Activated CD8-positive, alpha-beta memory T cell treated with anti-CD3 and anti-CD28 coated beads for 4 hours (primary cell): ENCODE results near the gene TUBA4B.

Experiments used
- DNase-seq, 2 donors: peaks; one replicate each; pipeline ENCODE4 v3.0.0-alpha.2; 2020; ENCODE audit warnings: low read depth in 2 of 2

The TUBA4B gene

GRCh38 chr2:219252900-219253752 is at the start of gene TUBA4B:
TSS of gene TUBA4B (plus strand) at chr2:219253243. CDS start at chr2:219253408, 165 bp downstream.
- no peak for DNase-seq

DNA sequence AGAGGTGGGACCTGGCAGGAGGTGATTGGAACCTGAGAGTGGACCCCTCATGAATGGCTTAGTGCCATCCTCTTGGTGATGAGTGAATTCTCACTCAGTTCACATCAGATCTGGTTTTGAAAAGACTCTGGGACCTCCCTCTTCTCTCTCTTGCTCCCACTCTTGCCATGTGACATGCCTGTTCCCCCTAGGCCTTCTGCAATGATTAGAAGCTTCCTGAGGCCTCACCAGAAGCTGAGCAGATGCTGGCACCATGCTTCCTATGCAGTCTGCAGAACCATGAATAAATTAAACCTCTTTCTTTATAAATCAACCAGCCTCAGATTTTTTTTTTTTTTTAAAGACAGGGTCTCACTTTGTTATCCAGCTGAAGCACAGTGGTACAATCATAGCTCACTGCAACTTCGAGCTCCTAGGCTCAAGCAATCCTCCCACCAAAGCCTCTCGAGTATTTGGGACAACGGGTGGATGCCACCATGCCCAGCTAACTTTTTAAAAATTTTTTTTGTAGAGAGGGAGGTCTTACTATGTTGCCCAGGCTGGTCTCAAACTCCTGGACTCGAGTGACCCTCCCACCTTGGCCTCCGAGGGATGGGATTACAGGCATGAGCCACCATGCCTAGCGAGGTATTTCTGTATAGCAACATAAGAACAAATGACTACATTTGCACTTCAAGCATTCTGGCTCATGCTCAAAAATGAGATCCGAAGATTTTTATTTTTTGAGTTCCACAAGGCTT is 48.4 kb upstream of the TUBA4B start:
- no peak for DNase-seq

GRCh38 chr2:219205165-219205538 is 47.9 kb upstream of the TUBA4B start:
- DNase-seq = no peak

DNA sequence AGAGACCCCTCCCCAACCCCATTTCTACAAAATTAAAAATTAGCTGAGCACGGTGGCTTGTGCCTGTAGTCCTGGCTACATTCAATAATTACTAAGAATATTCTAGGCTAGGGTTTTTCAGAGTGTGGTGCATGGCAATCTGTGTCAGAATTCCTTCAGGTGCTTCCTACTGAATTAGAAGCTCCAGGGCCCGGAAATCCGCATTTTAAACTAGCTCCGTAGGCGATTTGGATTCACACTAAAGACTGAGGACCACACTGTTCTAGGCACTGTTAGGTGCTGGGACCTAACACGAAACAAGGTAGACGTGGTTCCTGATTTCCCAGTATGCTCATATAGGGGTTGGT is 47.1 kb upstream of the TUBA4B start:
- no peak for DNase-seq

DNA sequence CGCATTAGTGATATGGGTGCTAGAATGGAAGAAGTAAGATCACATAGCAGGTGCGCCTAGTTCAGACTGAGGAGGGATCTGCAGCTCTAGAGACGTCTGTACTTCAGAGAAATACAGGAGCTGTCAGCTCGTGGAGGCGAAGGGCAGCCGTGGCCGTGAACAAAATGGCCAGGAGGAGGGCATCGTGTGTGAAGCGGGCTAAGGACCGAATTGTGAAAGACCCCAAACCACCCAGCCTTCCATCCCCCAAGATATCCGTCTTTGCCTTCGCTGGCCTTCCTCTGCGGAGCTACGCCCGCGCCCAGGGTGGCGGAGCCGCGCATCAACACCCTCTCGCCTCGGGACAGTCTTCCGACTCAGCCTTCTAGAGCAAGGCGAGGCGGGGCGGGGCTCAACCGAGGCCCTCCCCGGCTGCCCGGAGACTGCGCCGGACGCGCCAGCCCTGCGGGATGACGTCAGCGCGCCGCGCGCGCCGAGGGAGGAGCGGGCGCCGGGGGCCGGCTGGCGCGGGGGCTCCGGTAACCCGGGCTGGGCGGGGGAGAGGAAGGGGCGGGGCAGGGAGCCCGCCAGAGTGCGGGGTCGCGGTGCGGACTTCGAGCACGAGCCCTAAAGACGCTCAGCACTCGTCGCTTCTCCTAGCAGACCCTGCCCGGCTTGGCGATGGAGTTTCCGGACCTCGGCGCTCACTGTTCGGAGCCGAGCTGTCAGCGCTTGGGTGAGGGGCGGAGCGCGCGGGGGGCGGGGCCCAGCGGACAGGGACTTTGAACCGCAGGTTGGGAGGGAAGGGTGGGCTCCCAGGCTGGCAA is 46.5 kb upstream of the TUBA4B start, which contains the start of gene ZFAND2B:
TSS of gene ZFAND2B (plus strand) at position 455 of the 806 bp plus-strand sequence. CDS start at position 661, 206 bp downstream.
- peak; percentile 86 to 88 for DNase-seq

DNA sequence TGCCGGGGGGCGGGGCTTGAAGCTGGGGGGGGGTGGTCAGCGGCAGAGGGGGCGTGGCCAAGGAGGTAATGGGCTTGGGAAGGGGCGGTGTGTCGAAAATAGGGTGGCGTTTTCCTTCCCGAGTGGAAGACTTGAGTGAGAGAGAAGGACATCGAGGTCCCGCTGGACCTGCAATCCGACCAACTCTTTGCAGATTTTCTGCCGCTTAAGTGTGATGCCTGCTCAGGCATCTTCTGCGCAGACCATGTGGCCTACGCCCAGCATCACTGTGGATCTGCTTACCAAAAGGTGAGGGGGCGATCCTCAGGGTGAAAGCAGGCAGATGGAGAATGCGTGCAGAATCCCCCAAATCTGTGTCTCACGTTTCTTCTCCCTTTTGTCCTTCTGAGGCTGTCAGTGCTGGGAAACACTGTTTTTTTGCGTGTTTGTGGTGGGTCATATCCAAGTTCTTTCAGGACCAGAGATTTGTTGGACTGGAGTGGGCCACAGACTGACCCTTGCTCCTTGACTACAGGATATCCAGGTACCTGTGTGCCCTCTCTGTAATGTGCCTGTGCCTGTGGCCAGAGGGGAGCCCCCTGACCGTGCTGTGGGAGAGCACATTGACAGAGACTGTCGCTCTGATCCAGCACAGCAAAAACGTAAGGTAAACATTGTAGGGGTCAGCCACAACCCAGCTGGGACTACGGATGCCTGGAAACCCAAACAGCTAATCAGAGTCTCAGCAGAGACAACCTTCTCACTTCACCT is 45.7 kb upstream of the TUBA4B start:
- DNase-seq = no peak

- DNase-seq = no peak
Observed at GRCh38 chr2:219207884-219208740, 44.9 kb upstream of the TUBA4B start.

- no peak for DNase-seq
Observed at GRCh38 chr2:219209236-219210195, 43.5 kb upstream of the TUBA4B start.

DNA sequence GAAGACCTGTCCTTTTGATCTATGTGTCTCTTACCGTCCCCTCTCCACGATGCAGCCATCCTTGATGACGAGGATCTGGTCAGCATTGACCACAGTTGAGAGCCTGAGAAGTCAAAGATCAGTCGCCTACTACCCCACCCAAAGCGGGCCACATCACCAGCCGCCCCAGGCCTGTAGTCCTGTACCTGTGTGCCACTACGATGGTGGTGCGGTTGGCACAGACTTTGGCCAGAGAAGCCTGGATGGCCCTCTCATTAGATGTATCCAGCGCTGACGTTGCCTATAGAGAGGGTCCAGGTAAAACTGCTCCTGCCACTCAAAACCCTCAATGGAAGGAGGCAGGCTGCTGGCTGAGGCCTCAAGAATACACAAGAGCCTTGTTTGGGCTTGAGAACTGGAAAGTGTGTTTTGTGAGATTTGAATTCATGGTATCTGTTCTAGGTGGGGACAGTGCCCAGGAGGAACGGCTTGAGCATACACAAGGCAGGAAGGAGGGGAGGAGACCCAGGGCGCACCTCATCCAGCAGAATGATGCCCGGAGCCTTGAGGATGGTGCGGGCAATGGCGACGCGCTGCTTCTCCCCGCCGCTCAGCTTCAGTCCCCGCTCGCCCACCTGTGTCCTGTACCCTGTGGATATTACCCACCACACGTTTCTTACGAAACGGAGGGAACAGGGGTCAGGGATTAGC is 42.7 kb upstream of the TUBA4B start:
- DNase-seq = no peak

GRCh38 chr2:219210886-219211362 is 42.1 kb upstream of the TUBA4B start:
- no peak for DNase-seq

GRCh38 chr2:219213026-219213415 is 40.0 kb upstream of the TUBA4B start:
- DNase-seq = no peak

DNA sequence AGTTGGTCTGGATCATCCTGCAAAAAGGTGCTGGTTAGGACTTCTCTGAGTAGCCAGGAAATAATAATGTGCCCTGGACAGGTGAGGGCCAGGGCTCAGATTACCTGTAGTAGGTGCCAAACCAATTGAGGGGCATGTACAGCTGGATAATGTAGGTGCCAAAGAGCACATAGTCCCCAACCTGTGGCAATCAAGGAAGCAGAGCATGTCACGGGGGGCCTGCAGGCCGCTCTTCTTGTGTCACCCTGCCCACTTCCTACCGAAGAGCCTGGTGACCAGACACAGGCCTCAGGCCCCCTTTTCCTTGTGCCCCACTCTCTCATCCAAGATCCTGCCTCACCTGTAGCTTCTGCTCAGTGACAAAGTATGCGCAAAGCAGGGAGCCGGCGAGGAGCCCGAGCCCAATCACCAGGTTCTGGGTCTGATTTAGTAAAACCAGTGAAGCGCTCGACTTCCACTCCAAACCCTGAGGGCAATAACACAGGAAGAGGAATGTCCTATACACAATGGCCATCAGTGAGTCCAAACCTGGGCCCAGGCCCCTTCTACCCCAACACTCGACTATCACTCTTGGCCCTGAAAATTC is 39.5 kb upstream of the TUBA4B start:
- no peak for DNase-seq

DNA sequence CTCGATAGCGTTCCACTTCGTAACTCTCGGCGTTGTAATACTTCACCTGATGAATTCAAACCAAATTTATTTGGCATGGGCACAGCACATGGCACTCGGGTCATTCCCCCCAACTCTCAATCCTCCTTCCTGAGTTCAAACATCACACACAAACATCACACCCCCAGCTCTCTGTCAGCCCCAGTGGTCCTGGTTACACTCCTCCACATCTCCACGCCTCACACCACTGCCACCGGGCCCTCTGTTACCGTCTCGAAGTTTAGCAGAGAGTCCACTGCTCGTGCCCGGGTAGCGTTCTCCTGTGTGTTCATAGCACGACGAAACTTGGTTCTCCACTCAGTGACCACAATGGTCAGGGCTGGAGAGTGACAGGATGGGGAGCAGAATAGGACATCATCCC is 38.9 kb upstream of the TUBA4B start:
- no peak for DNase-seq

DNA sequence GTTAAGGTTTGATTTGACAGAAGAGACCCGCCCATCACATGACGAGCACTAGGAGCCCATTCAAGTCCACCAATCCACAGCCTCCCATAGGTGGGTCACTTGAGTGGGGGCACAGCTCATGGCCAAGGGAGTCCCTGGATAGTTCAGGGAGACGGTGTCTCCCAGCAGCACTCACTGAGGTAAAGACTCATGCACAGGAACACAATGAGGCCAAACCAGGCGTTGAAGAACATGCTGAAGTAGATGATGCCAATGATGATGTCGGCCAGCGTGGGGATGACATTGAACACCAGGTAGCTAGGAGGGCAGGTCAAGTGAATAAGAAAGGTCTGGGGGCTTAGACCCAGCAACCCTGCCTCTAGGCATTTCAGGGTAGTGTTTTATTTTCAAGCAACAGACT is 38.3 kb upstream of the TUBA4B start:
- DNase-seq = no peak

GRCh38 chr2:219215871-219216534 is 37.0 kb upstream of the TUBA4B start:
- no peak for DNase-seq

GRCh38 chr2:219216535-219216915 is 36.5 kb upstream of the TUBA4B start:
- no peak for DNase-seq

GRCh38 chr2:219218217-219218731 is 34.8 kb upstream of the TUBA4B start:
- DNase-seq = no peak
